GM18517 (cell line): ENCODE results near the gene NHSL2.
"Not testable (repeated sequence)": the region's sequence is repeated elsewhere in the genome, so short reads cannot be mapped to it uniquely, and the experiment has no call there.

ENCODE experiments used
- ATAC-seq: cut with Tn5 transposase; IDR thresholded peaks from one replicate; pipeline ENCODE4 v1.9.1; 2021; ENCODE audit warnings: mild to moderate bottlenecking, moderate library complexity; ENCODE audit not compliant: unreplicated experiment

Gene NHSL2

GRCh38 chrX:72038868-72039267, 128.2 kb downstream of the NHSL2 start:
- no peak for ATAC-seq

GRCh38 chrX:72040506-72040905, 129.9 kb downstream of the NHSL2 start:
- ATAC-seq: no peak

GRCh38 chrX:72041176-72041575, 130.5 kb downstream of the NHSL2 start:
- ATAC-seq: no peak

GRCh38 chrX:72041871-72042851, 131.5 kb downstream of the NHSL2 start:
- ATAC-seq: no peak

GRCh38 chrX:72042852-72043248, 132.2 kb downstream of the NHSL2 start:
- no peak for ATAC-seq

- no peak for ATAC-seq
Measured at GRCh38 chrX:72043636-72044035, 133.0 kb downstream of the NHSL2 start.

- ATAC-seq: no peak
Measured at GRCh38 chrX:72045141-72045540, 134.5 kb downstream of the NHSL2 start.

- ATAC-seq: no peak
Measured at GRCh38 chrX:72045552-72046277, 135.1 kb downstream of the NHSL2 start.

GRCh38 chrX:72046447-72046846, 135.8 kb downstream of the NHSL2 start:
- ATAC-seq: no peak

GRCh38 chrX:72048510-72049455, 138.1 kb downstream of the NHSL2 start:
- ATAC-seq: no peak

GRCh38 chrX:72050011-72050410, 139.4 kb downstream of the NHSL2 start:
- ATAC-seq: no peak

GRCh38 chrX:72051589-72051988, 140.9 kb downstream of the NHSL2 start:
- no peak for ATAC-seq

GRCh38 chrX:72052415-72053090, 141.9 kb downstream of the NHSL2 start:
- ATAC-seq: no peak

- ATAC-seq: no peak
Measured at GRCh38 chrX:72053508-72053907, 142.9 kb downstream of the NHSL2 start.

GRCh38 chrX:72054779-72055489, 144.3 kb downstream of the NHSL2 start:
- ATAC-seq: no peak

- no peak for ATAC-seq
Measured at GRCh38 chrX:72057331-72057730, 146.7 kb downstream of the NHSL2 start.

- ATAC-seq: no peak
Measured at GRCh38 chrX:72057849-72058248, 147.2 kb downstream of the NHSL2 start.

GRCh38 chrX:72058346-72058745, 147.7 kb downstream of the NHSL2 start:
- ATAC-seq: not testable (repeated sequence)

GRCh38 chrX:72060196-72060920, 149.7 kb downstream of the NHSL2 start:
- ATAC-seq: no peak
